Keratinocyte (primary cell): ENCODE data around the gene KIF18B. TPM values are rescaled to one million over a fixed set of nuclear protein-coding genes. Genes with fewer than 3 reads are reported as not detected.

Source experiments
- DNase-seq: peaks from one replicate; pipeline ENCODE4 v3.0.0-alpha.2; 2011; ENCODE audit warnings: low read depth, missing footprints, low spot score
- FAIRE-seq: peaks from 2 replicates; lab custom pipeline; 2011; peaks lifted over from hg19 to GRCh38; lab: Jason Lieb, UNC
- H2AFZ ChIP-seq: 2 replicates; pipeline ENCODE4 v1.6.0; 2012; ENCODE audit warnings: low read length, control low read depth, inconsistent platforms; ENCODE audit not compliant: control insufficient read depth
- H3K27ac ChIP-seq: 2 replicates; pipeline ENCODE4 v1.5.1; 2011; ENCODE audit warnings: low read length; ENCODE audit not compliant: control insufficient read depth, insufficient read depth
- H3K27me3 ChIP-seq: 3 replicates; pipeline ENCODE4 v1.6.0; 2011; ENCODE audit warnings: low read length; ENCODE audit not compliant: control insufficient read depth, insufficient read depth; ENCODE audit errors: extremely low read depth
- H3K36me3 ChIP-seq, 2 experiments: 2 replicates in 1 of 2; 3 replicates in 1 of 2; pipeline ENCODE4 v1.5.1; 2011; ENCODE audit warnings: low read length in 2 of 2, mild to moderate bottlenecking in 1 of 2; ENCODE audit not compliant: control insufficient read depth in 2 of 2, insufficient read depth in 2 of 2; ENCODE audit errors: extremely low read depth in 1 of 2
- H3K4me1 ChIP-seq: 3 replicates; pipeline ENCODE4 v1.5.1; 2011; ENCODE audit warnings: low read length; ENCODE audit not compliant: control insufficient read depth, insufficient read depth; ENCODE audit errors: extremely low read depth
- H3K4me2 ChIP-seq: 3 replicates; pipeline ENCODE4 v1.6.0; 2011; ENCODE audit warnings: low read depth, low read length; ENCODE audit not compliant: control insufficient read depth, insufficient read depth; ENCODE audit errors: extremely low read depth
- H3K4me3 ChIP-seq, 3 experiments: fragments of 200-600 bp in 1 of 3; sonication (generic) in 1 of 3; 2 replicates in 2 of 3; 3 replicates in 1 of 3; pipeline ENCODE4 v1.5.1; 2011 to 2016; ENCODE audit warnings: low read length in 3 of 3, mild to moderate bottlenecking in 3 of 3, control low read depth in 2 of 3, inconsistent platforms in 1 of 3, low read depth in 1 of 3, mixed read lengths in 1 of 3, mixed run types in 1 of 3, moderate library complexity in 1 of 3; ENCODE audit not compliant: control insufficient read depth in 2 of 3, insufficient read depth in 2 of 3; ENCODE audit errors: extremely low read depth in 1 of 3
- H3K79me2 ChIP-seq: 2 replicates; pipeline ENCODE4 v1.6.0; 2012; ENCODE audit warnings: low read length; ENCODE audit not compliant: control insufficient read depth, insufficient read depth
- H3K9ac ChIP-seq: 3 replicates; pipeline ENCODE4 v1.6.0; 2011; ENCODE audit warnings: low read length; ENCODE audit not compliant: control insufficient read depth, insufficient read depth; ENCODE audit errors: extremely low read depth
- H3K9me1 ChIP-seq: 3 replicates; pipeline ENCODE4 v1.6.0; 2011; ENCODE audit warnings: low read length; ENCODE audit not compliant: control insufficient read depth, insufficient read depth; ENCODE audit errors: extremely low read depth
- H3K9me3 ChIP-seq: 2 replicates; pipeline ENCODE4 v1.5.1; 2012; ENCODE audit warnings: low read depth, low read length; ENCODE audit not compliant: control insufficient read depth
- H4K20me1 ChIP-seq: 3 replicates; pipeline ENCODE4 v1.6.0; 2011; ENCODE audit warnings: low read length; ENCODE audit not compliant: control insufficient read depth, insufficient read depth; ENCODE audit errors: extremely low read depth
- CTCF ChIP-seq, 3 experiments: IDR thresholded peaks in 1 of 3; conservative IDR thresholded peaks in 1 of 3; optimal IDR thresholded peaks in 1 of 3; 2 replicates in 2 of 3; 3 replicates in 1 of 3; pipeline versions ENCODE3 to v1.5.1; 2011; ENCODE audit warnings: low read length in 3 of 3, mild to moderate bottlenecking in 3 of 3, moderate library complexity in 2 of 3, control low read depth in 1 of 3, inconsistent platforms in 1 of 3; ENCODE audit not compliant: insufficient read depth in 2 of 3; ENCODE audit errors: extremely low read depth in 1 of 3
- EZH2 ChIP-seq: IDR thresholded peaks from one replicate; pipeline ENCODE4 v1.6.1; 2012; ENCODE audit warnings: inconsistent platforms, mild to moderate bottlenecking, low read length, moderate library complexity
- dilution Hi-C: fragments of 300-500 bp; cut with MboI; formaldehyde crosslinking; loops from one replicate; pipeline ENCODE4 v1.7.0; 2020; ENCODE audit warnings: low sequenced_read_pairs; ENCODE audit not compliant: extremely low pct_ligation_motif_present
- polyA minus RNA-seq, 3 experiments: library from RNA; depleted of rRNA, polyadenylated mRNA; stranded (reverse); fragments of >200 nt; gene quantifications; 1 replicate in 1 of 3; 2 replicates in 1 of 3; 3 replicates in 1 of 3; pipeline ENCODE4 v1.2.3, GENCODE V29; 2011
- polyA plus RNA-seq, 5 experiments: library from polyadenylated mRNA; depleted of rRNA in 3 of 5; stranded (reverse) in 3 of 5; stranded (forward) in 1 of 5; unstranded in 1 of 5; fragments of >200 nt; gene quantifications; 1 replicate in 1 of 5; 2 replicates in 3 of 5; 3 replicates in 1 of 5; pipeline versions ENCODE4 v1.2.1 to v1.2.3, GENCODE V29; 2011 to 2012; ENCODE audit warnings: missing spikeins in 2 of 5, low read depth in 1 of 5, low replicate concordance in 1 of 5

KIF18B gene
- polyA plus RNA-seq (0.99 to 8.1 TPM (median 5.1 TPM) in 3 replicates), polyA minus RNA-seq (0.66 to 17.6 TPM (median 6.4 TPM) in 3 replicates)
- polyA plus RNA-seq (2011; ENCODE audit: low read depth): not detected
- polyA plus RNA-seq (2011; cell fraction: cytosol; rRNA removed): 1.2 and 1.5 TPM in 2 replicates
- polyA plus RNA-seq (2011; cell fraction: nucleus; rRNA removed): 3.2 and 4.2 TPM in 2 replicates
- 6.3 TPM in 1 of 2 replicates, not detected in the other for polyA plus RNA-seq (2012; ENCODE audit: low replicate concordance)
- 2.7 TPM for polyA minus RNA-seq (2011; cell fraction: cytosol; rRNA and poly(A)+ RNA removed)
- 1.1 and 2.2 TPM in 2 replicates for polyA minus RNA-seq (2011; cell fraction: nucleus; rRNA and poly(A)+ RNA removed)

- H3K4me3 ChIP-seq: peak within 1 kb of the TSS; percentile 60 to 92 (median 86)
- H4K20me1 ChIP-seq: no peaks in the 10 kb centered on the region
- no peaks in the 10 kb centered on the region for H3K9me1 ChIP-seq
- peak within 1 kb of the TSS; percentile 81 for H3K9ac ChIP-seq
- DNase-seq: peak; percentile 79
- peak; percentile 62 for FAIRE-seq
- no peaks in the 10 kb centered on the region for H3K9me3 ChIP-seq
- peak within 1 kb of the TSS; percentile 40 for H3K27ac ChIP-seq
- dilution Hi-C loops: no loop called here
- H3K79me2 ChIP-seq: peaks cover 46% of the 10 kb centered on the region
- H3K27me3 ChIP-seq: no peaks in the 10 kb centered on the region
- no peak for TF ChIP-seq EZH2
- peaks cover 8% of the 10 kb centered on the region for H3K4me1 ChIP-seq
- peak within 1 kb of the TSS; percentile 89 for H2AFZ ChIP-seq
- peak within 1 kb of the TSS; percentile 75 for H3K4me2 ChIP-seq
- H3K36me3 ChIP-seq: no peaks in the 10 kb centered on the region
Measured at GRCh38 chr17:44947461-44948314, at the start of gene KIF18B. Gene KIF18B (minus strand): TSS chr17:44947773. CDS start chr17:44936344, 11,429 bp downstream.

GRCh38 chr17:44996304-44996703 lies 48.7 kb upstream of the KIF18B start:
- Histone ChIP-seq H3K4me1 (no peaks in the 10 kb centered on the region), H3K79me2 (no peaks in the 10 kb centered on the region), H2AFZ (no peak overlapping the region), H3K9me1 (no peaks in the 10 kb centered on the region), H3K36me3 (no peaks in the 10 kb centered on the region), H3K4me3 (no peak overlapping the region), H4K20me1 (no peaks in the 10 kb centered on the region), H3K27ac (no peak overlapping the region), H3K9me3 (no peaks in the 10 kb centered on the region), H3K9ac (no peak overlapping the region), H3K27me3 (peaks cover 32% of the 10 kb centered on the region), H3K4me2 (no peak overlapping the region)
- TF ChIP-seq EZH2 (no peak), CTCF (optimal IDR thresholded peaks at IDR 0.05 in 1 of 3, IDR thresholded peaks at IDR 0.05 in 1 of 3, conservative IDR thresholded peaks at IDR 0.05 in 1 of 3; ENCODE audit: extremely low read depth in 1 of 3, insufficient read depth in 2 of 3, low read length in 3 of 3) (no peak)
- dilution Hi-C loops: no loop called here
- no peak for FAIRE-seq
- DNase-seq: no peak
